ENCODE data around the gene MYLK.
A peak's percentile ranks its signal among the peaks of the same experiment; 100 is the strongest.

Gene MYLK

DNA sequence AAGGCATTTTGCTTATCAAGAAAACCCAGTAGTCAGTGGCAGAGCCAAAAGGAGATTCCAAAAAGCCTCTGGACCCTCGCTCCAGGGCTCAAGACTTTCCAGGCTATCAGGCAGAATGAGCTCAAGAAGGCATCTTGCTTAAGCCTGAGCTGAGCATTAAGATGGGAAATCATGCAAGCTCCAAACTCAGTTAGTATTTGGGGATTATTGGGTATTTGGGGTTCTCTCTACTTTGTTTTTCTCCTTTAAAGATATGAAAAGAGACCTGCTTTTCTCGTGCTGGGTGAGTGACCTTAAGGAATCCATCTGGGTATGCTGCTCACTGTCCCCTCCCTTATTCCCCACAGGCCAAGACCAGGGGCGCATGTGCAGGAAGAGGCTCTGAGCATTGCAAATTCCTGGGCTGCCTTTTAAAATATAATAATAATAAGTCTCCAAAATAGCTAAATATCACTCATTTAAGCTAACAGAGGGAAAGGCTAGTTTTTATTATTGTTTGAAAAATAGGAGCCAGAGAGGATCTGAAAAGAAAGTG is 223.9 kb downstream of the MYLK start:
- DNase-seq, result no peak

DNA sequence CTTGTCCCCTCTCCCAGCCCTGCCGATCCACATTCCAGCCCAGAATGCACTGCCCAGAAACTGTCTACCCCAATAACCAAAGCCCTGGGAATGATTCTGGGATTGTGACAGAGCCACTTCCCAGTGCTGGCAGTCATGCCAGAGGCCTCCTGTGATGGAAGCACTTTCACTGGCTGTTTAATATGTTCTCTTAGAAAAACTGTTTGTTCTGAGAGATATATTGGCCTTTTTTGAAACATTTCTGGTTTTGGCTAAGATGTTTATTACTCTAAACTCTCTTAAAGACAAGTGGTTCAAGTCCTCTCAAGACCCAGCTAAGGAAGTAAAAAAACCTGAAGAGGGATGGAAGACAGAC is 225.3 kb downstream of the MYLK start:
- no peak for DNase-seq

DNA sequence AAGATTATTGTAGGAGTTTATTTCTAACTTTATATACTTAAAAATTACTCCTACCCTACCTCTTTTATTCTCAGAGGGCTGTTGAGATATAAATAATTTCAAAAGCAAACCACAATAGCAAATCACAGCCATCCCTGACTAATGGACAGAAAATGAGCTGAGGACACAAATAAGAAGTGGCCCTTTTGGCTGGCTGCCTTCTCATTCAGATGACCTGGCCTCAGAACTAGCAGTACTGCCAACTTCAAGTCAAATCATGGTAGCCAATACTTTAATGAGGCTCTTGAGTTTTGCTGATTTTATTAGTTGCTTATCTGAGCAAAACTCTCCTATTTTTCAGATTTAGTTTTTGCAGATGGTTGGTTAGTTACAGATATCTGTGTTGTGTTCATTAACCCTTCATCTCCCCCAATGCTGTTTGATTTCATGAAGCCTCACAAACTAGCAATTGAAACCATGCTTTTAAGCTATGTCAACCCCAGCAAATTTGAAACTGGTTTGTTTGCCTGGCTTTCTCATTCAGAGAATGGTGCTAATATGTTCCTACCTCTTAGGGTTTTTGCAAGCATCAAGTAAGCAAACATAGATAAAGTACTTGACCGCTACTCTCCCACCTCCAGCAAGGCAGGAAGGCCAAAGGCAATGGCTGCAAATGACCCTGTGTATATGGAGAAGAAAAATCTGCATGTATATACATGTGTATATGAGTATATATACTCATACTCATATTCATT is 225.8 kb downstream of the MYLK start:
- no peak for DNase-seq

DNA sequence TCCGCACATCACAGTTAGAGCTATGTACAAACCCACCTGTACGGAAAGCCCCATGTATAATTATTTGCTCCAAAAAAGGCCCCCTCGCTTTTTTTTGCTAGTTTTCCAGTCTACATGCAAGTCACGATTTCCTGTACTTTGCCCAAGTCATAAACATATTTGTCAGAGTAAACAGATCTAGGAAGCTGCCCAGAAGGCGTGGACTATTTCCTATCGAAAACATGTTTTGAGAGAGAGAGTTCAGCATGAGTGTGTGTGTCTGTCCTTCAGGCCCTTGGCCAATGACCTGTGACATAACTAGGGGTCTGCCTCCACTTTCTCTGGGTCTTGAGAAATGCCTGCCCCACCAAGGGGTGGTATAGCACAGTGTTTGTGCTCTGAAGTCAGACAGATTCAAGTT is 226.6 kb downstream of the MYLK start:
- DNase-seq, result no peak

DNA sequence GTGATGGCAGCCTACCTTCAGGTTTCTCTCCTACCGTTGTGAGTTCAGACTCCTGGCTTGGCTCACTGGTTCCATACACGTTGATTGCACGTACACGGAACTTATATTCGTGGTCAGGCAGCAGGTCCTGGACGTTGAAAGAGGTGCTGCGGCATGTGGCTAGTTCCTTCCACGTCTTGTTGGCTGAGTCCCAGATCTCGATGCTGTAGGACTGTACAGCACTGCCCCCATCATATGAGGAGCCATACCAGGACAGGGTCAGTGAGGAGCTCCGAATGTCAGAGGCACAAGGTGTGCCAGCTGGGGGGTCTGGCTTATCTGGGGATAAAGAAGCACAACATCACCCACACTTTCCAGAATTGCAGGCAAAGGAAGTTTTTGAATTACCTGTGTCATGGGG is 227.0 kb downstream of the MYLK start:
- no peak for DNase-seq

DNA sequence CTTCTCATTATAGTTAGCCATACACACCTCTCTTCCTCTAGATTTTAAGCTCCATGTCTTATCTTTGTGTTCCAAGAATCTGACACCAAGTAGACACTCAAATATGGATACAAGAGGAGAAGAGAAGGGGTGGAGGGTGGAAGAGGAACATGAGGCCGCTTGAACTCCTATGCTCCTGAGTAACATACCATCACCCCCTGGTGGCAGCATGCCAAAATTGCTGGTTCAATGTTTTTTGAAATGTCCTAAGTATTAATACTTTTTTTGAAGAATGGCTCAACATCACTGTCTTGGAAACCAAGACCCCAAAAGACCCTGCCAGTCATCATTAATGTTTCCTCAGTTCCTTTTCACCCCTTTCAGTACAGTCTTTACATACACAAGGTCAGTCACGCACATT is 227.4 kb downstream of the MYLK start:
- peak; percentile 12 for DNase-seq

DNA sequence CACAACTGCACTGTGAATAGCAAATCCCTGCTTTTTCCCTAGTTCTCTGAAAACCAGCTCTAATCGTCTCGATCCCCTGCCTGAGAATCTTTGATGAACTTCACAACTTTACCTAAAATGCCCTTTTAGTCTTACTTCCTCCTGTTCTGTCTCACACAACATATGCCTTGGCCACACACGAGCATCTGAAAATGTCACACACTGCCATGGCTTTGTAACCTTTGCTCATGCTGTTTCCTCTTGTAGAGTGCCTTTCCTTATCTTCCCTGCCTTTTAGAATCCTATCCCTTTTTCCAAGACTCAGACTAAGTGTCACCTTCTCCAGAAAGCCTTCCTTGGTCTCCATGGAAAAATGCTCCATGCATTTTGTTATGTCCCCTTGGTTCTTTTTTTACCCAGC is 227.9 kb downstream of the MYLK start:
- no peak for DNase-seq

DNA sequence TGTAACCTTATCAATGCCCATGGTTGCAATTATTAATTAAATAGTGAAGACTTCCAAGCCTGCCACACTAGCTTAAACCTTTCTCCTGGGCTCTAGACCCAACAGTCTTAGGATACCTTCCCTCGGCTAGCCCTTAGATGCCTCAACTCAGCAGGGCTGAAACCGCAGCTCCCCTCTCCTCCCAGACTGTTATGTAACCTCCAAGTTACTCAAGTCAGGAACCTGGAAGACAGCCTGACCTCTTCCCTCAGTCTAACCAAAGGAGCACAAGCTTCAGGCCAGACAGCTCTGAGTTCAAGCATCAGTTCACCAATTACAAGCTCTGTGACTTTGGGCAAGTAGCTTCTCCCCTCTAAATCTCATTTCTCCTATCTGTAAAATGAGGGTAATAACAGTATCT is 228.7 kb downstream of the MYLK start:
- DNase-seq, result no peak

DNA sequence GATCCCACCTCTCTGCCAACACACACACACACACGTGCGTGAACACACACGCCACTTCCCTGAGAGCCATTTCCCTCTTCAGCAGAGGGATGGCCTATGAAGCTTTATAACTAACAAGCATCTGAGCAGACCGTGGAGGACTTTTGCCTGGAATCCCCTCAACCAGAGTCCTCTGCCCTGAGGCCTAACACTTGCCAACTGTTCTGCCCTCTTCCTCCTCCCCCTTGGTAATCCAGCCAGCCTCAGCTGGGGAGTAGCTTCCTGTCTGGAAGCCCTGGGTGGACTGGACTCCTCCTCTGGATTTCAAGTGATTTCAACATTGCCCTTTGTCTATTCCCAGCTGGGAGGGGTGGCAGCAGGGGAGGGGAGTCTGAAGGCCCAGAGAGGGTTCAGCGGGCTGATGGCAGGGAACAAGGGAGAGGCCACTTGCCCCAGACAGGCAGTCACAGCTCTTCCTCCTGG is 230.9 kb downstream of the MYLK start:
- peak; percentile 46 for DNase-seq

DNA sequence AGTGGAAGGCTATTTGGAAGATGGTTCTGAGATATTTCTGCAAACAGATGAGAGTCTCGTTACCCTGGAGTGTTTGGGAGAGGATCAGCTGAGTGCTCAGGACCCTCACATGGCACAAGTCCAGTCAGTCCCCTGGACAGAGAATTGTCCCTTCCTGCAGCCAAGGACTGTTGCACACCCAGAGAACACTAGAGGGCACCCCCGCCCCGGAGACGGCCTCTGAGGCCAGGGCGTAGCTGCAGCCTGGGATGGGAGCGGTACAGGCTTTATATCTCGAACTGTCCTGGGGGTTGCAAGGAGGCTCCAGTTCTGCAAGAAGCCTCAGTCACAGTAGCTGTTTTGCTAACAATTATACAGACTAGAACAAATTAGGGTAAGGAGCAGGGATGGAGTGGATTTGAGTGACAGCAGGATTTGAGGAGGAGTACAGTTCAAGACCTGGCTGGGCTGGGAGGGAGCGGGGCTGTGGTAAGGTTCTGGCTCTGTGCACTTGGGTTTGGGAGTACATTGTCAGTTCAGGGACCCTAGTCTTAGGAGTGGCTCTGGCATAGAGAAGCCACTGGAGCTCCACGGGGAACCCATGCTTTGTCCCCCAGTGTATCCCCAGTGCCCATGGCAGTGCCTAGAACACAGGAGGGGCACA is 231.7 kb downstream of the MYLK start:
- DNase-seq, result peak; percentile 76

DNA sequence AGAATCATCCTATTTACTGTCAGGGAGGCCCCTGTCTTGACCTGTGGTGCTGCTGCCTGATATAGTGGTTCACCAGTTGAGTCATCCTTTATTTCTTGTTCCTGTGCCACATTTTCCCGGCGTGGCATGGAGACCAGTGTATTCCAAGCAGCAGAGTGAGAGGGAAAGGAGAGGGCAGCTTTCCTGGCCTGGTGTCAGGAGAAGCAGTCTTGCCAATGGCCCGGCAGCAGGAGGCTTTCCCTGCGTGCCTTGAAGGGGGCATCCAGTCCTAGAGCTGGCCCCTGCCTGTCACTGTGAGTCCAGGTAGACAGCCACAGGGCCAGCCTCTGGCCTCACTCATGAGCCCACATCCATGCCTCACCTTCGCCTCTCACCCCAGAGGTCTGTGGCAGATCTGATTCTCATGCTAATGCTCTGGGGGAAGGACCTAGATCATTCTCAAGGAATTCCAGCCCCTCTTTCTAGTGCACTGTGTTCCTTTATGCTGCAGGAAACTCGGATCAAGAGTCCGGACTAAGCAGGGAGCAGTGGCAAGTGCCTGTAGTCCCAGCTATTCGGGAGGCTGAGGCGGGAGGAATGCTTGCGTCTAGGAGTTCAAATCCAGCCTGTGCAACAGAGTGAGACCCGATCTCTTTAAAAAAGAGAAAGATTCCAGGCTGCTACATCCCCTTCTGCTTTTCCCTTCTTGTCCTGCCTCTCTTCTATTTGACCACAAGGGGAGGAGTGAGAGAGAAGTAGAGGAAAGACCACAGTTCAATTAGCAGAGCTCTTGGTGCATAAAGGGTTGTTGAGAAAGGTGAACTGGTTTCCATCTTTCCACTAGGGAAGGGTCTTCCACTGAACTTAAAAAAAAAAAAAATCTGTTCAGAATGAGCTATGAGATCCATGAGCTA is 232.4 kb downstream of the MYLK start:
- no peak for DNase-seq

DNA sequence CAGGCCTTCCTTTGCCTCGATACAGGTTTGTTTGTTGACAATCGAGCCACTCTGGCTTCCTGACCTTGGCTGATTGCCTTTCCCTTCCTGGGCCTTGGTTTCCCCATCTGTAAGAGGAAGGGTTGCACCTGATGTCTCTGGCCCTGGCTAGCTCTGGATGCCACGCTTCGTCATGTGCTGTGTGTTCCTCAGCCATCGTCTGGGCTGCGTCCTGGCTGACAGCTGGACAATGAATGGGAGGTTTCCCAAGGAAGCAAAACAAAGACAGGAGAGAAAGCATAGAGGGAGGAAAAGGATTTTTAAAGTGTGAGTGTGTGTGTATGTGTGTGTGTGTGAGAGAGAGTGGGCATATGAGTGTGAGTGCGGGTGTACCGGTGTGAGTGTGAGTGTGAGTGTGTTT is 234.0 kb downstream of the MYLK start:
- DNase-seq, result no peak

DNA sequence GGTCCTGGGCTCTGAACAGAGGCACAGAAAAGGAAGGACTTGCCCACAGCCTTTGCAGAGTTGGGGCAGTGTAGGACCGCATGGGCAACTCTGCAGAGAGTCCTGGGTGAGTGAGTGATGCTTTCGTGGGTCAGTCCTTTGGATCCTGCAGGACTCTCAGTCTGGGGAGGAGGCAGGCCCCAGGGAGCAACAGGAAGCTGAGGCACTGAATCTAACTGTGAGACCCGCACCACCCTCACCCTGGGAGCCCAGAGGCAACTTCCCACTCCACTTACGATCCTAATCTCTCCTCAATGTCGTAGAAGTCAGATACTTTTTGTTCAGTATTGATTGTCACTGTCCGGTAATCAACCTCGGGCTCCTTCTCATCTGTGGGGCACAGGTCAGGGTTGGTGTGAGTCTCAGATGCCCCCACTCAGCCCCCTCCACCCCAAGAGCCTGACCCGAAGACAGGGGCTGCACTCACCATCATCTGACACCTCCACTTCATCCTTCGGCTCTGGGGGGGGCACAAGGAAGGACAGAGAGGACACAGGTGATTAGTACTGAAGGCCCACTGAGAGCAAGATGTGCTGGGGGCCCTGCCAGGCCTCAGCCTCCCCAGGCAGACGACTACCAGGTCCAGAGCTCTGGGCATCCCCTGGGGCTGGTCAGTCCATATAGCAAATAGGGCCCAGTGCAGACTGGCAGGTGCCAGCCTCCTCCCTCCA is 235.3 kb downstream of the MYLK start:
- no peak for DNase-seq

DNA sequence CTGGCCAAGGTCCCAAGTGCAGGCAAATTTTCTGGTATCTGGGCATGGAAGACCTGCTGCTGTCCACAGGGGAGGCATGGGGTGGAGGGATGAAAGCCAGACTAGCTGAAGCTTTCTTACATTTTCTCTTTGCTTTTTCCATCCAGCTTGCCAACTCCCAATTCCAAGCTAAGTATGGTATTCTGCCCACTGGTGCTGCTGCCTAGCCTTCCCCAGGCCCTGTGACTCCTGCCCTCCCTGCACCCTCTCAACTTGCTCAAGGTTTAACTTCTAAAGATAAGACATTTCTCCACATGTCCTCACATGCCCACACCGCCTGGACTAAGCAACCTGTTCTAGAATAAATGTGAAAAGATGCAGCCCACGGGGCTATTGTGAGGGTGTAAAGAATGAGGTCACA is 239.8 kb downstream of the MYLK start:
- DNase-seq, result no peak

DNA sequence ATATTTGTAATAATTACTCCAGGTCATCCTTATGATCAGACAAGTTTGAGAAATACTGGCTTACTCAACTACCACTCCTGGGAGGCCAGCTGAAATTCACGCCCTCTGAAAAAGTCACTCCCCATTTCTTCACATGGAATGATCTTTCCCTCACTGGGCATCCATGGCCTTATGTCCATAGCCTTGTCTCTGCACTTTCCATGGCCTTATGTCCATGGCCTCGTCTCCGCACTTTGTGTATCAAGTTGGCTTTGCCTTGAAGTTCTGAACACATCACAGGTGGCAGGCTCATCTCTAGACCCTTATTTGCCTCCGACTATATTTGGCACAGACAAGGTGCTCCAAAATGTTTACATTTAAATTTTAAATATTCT is 241.2 kb downstream of the MYLK start:
- DNase-seq, result no peak

DNA sequence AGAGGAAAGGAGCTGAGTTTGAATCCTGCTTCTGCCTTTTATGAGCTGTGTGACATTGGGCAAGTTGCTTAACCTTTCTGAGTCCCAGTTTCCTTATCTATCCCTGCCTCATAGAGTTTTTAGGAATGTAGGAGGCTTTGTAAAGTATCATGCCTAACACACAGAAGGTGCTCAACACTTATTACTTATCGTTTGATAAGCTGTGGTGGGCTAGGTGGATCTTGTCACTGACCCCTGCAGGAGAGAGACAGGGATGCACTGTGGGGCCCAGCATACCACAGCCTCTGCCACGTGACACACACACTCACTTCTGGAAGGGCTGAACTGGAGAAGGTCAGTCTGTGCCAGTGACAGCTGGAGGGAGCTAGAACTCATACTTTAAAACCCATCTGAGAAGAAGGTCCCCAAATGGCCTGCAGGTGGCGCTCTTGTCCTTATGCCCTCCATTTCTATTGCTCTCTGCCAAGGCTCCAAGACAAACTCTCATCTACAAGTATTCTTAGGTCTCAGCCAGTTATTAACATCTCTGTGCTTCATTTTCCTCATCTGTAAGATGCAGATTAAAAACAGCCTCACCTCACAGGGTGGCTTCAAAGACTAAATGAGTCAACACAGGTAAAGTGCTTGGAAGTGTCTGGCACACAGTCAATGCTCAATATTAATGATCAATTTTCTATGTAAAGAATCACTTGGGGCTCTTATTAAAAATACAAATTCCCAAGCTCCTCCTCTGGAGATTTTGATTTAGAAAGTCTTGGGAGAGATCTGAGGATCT is 241.8 kb downstream of the MYLK start:
- DNase-seq, result peak; percentile 81

DNA sequence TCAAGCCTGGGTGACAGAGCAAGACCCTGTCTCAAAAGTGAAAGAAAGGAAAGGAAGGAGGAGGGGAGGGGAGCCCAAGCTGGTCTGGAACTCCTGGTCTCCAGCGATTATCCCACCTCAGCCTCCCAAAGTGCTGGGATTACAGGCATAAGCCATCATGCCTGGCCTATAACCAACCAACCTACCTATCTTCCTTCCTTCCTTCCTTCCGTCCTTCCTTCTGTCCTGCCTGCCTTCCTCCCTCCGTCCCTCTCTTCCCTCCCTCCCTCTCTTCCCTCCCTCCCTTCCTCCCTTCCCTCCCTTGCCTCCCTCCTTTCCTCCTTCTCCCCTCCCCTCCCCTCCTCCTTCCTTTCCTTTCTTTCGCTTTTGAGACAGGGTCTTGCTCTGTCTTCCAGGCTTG is 242.6 kb downstream of the MYLK start:
- no peak for DNase-seq

DNA sequence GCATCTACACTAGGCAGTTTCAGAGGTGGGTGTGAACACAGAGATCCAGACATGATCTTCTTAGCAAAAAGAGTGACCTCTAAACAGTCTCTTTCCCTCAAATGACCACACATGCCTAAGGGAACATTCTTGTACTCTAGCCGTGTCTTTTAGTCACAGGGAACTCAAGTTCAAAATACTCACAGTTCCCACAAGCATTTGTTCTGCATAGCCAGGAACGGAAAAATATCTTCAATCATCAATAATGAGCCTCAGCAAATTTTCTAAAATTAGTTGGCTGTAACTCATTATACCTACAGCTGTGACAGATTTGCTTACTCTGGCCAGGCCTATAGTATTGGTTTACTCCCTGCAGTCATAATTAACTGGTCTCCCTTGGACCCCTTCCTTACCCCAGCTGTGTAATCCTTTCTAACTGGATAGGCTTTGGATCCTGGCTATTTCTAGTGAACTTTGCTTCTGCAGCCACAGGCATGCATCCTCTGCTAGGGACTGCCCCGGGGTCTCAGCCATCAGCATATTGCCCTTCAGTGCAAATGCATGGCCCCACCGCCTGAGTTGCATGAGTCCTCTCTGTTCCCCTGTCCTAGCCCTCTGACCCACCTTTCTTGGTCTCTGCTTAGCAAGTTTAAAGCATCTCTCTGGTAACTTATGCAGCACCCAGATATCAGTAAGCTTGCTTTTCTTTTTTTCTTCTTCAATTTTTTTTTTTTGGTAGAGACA is 243.2 kb downstream of the MYLK start:
- DNase-seq, result no peak

DNA sequence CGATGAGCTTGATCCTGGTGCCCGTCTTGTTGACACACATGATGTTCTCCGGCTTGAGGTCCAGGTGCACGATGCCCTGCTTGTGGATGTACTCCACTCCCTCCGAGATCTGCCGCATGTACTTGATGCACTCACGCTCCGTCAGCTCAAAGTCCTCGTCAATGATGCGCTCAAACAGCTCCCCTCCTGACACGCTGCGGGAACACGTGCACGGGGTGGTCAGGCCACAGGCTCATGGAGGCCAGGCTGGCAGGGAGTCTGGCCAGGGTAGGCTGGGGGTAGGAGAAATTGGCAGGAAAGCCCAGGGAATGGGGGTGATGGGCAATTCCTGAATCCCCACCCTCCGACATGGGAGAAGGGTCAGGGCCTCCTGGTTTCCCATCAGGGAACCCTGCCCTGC is 243.8 kb downstream of the MYLK start:
- DNase-seq, result no peak

DNA sequence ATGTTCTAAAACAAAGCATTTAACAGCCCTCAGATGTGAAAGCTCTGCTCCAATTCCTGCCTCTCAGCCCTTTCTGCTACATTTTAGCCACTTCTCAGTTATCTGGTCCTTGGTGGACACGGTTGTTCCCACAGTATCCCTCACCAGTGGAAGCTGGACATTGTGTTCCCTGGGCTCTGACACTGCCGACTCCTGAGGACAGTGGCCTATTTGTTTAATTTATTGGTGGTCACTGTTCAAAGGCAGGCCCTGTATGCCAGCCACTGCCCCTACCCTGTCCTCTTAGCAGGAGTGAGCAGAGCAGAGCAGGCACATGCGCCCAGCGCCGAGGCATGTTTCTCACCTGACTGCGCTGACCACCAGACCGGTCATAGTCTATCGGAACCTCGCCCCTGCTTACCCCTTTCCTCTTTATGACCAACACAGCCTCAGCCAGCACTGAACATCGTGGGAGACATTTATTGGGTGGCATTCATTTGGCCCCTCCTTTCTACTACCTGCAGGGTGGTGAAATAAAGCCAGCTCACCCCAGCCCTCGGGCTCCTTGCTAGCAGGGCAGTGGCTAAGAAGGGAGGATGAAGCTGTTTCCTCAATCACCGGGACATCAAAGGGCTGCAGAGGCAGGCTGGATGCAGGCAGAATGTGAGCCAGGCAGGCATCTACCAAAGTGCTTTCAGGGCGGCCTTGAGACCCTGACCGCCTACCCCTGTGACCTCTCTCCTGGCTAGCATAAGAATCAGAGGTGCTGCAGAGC is 245.0 kb downstream of the MYLK start:
- no peak for DNase-seq

DNA sequence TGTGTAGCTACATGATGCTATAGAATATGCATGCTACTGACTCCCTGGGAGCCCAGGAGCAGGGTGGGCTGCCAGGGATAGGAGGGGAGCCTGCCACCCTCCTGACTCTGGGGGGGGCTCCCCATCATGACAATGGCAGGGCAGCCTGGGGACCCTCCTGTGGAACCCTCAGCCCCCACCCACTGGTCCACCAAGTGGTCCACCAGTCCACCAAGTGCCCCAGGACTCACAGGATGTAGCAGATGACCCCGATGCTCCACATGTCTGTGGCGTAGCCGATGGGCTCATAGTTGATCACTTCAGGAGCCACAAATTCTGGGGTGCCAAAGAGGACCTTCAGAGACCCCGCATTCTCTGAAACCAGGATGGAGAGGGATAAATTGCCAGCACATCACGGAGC is 246.3 kb downstream of the MYLK start:
- no peak for DNase-seq
